Activated CD8-positive, alpha-beta memory T cell treated with anti-CD3 and anti-CD28 coated beads, Interleukin-2, amount 50 U/mL, for 48 hours (primary cell): ENCODE measurements around the gene IDH2.

ENCODE experiments used
- DNase-seq: peaks from one replicate; pipeline ENCODE4 v3.0.0-alpha.2; 2020

IDH2 gene

GRCh38 chr15:90040618-90041017, 61.6 kb downstream of the IDH2 start:
- no peak for DNase-seq

GRCh38 chr15:90039996-90040395, 62.3 kb downstream of the IDH2 start:
- no peak for DNase-seq

- DNase-seq: no peak
Measured at GRCh38 chr15:90038632-90039095, 63.6 kb downstream of the IDH2 start.

- DNase-seq: no peak
Measured at GRCh38 chr15:90037961-90038631, 64.2 kb downstream of the IDH2 start.

- DNase-seq: no peak
Measured at GRCh38 chr15:90037511-90037860, 64.8 kb downstream of the IDH2 start.

GRCh38 chr15:90036806-90037510, 65.3 kb downstream of the IDH2 start:
- DNase-seq: no peak

- DNase-seq: no peak
Measured at GRCh38 chr15:90036343-90036742, 65.9 kb downstream of the IDH2 start.

GRCh38 chr15:90035840-90036230, 66.4 kb downstream of the IDH2 start:
- no peak for DNase-seq

- DNase-seq: no peak
Measured at GRCh38 chr15:90035095-90035839, 67.0 kb downstream of the IDH2 start.

- DNase-seq: no peak
Measured at GRCh38 chr15:90033448-90033847, 68.8 kb downstream of the IDH2 start.
